PFSK-1 (cell line): ENCODE results near the gene FAM210A.

Source experiments
- FOXP2 ChIP-seq: optimal IDR thresholded peaks from 2 replicates; pipeline ENCODE3; 2011; ENCODE audit warnings: borderline replicate concordance, control low read depth, inconsistent platforms; ENCODE audit not compliant: insufficient read depth; ENCODE audit errors: extremely low read length, extremely low read depth
- POLR2AphosphoS5 ChIP-seq: IDR thresholded peaks from 2 replicates; pipeline ENCODE4 v1.6.1; 2012; ENCODE audit warnings: low read depth, mild to moderate bottlenecking, control low read depth, low read length, moderate library complexity
- SIN3A ChIP-seq: IDR thresholded peaks from 2 replicates; pipeline ENCODE4 v1.6.1; 2012; ENCODE audit warnings: mild to moderate bottlenecking, low read length, moderate library complexity, borderline replicate concordance; ENCODE audit not compliant: insufficient read depth
- TAF1 ChIP-seq: IDR thresholded peaks from 2 replicates; pipeline ENCODE4 v1.6.1; 2012; ENCODE audit warnings: low read length, control low read depth, borderline replicate concordance; ENCODE audit not compliant: insufficient read depth
- TF ChIP-seq, protein P1 (sequence below), 2 experiments: IDR thresholded peaks; 2 replicates each; pipeline versions ENCODE4 v1.6.1 to v1.8.0; 2011 to 2012; ENCODE audit warnings: low read depth in 2 of 2, low read length in 2 of 2, control low read depth in 1 of 2, inconsistent platforms in 1 of 2, mild to moderate bottlenecking in 1 of 2, moderate library complexity in 1 of 2; ENCODE audit not compliant: insufficient read depth in 1 of 2

FAM210A gene

DNA sequence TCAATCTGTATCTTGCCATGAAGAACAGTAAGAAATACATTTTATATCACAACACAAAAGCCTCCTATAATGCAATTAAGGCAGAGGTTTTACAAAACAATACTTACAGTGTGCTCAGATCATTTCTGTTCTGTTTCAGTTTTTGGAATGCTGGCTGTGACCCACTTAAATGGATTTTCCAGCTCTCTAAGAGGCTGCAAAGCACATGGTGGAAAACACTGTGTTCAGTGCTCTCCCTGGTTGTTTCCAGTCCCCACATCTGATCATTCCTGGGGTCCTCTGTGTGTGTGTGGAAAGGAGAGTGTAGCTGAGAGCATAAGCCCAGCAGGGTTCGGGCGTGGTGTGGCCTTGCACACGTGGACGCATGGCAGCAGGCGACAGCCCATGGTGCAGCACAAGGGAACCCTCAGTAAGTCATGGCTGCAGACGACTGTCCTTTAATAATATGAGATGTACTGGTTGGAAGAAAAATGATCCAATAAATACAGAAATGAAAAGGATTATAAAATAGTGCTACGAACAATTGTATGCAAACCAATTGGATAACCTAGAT lies 95.6 kb downstream of the FAM210A start:
- TF ChIP-seq, protein P1, sequence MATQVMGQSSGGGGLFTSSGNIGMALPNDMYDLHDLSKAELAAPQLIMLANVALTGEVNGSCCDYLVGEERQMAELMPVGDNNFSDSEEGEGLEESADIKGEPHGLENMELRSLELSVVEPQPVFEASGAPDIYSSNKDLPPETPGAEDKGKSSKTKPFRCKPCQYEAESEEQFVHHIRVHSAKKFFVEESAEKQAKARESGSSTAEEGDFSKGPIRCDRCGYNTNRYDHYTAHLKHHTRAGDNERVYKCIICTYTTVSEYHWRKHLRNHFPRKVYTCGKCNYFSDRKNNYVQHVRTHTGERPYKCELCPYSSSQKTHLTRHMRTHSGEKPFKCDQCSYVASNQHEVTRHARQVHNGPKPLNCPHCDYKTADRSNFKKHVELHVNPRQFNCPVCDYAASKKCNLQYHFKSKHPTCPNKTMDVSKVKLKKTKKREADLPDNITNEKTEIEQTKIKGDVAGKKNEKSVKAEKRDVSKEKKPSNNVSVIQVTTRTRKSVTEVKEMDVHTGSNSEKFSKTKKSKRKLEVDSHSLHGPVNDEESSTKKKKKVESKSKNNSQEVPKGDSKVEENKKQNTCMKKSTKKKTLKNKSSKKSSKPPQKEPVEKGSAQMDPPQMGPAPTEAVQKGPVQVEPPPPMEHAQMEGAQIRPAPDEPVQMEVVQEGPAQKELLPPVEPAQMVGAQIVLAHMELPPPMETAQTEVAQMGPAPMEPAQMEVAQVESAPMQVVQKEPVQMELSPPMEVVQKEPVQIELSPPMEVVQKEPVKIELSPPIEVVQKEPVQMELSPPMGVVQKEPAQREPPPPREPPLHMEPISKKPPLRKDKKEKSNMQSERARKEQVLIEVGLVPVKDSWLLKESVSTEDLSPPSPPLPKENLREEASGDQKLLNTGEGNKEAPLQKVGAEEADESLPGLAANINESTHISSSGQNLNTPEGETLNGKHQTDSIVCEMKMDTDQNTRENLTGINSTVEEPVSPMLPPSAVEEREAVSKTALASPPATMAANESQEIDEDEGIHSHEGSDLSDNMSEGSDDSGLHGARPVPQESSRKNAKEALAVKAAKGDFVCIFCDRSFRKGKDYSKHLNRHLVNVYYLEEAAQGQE (IDR thresholded peaks at IDR 0.05; ENCODE audit: insufficient read depth in 1 of 2, low read depth in 2 of 2, low read length in 2 of 2), result no peak
- no peak for TF ChIP-seq TAF1
- no peak for TF ChIP-seq SIN3A
- no peak for TF ChIP-seq FOXP2
- no peak for TF ChIP-seq POLR2AphosphoS5

- no peak for TF ChIP-seq TAF1
- no peak for TF ChIP-seq FOXP2
- no peak for TF ChIP-seq SIN3A
- TF ChIP-seq POLR2AphosphoS5, result no peak
- TF ChIP-seq, protein P1 (IDR thresholded peaks at IDR 0.05; ENCODE audit: insufficient read depth in 1 of 2, low read depth in 2 of 2, low read length in 2 of 2), result no peak
Measured at GRCh38 chr18:13629841-13630715, 96.3 kb downstream of the FAM210A start.

GRCh38 chr18:13628211-13628610 lies 98.1 kb downstream of the FAM210A start:
- TF ChIP-seq, protein P1 (IDR thresholded peaks at IDR 0.05; ENCODE audit: insufficient read depth in 1 of 2, low read depth in 2 of 2, low read length in 2 of 2), result no peak
- no peak for TF ChIP-seq FOXP2
- no peak for TF ChIP-seq SIN3A
- no peak for TF ChIP-seq TAF1
- TF ChIP-seq POLR2AphosphoS5, result no peak

GRCh38 chr18:13627639-13628038 lies 98.7 kb downstream of the FAM210A start:
- no peak for TF ChIP-seq TAF1
- no peak for TF ChIP-seq SIN3A
- TF ChIP-seq FOXP2, result no peak

GRCh38 chr18:13626544-13626908 lies 99.8 kb downstream of the FAM210A start:
- TF ChIP-seq TAF1, result no peak
- TF ChIP-seq, protein P1 (IDR thresholded peaks at IDR 0.05; ENCODE audit: insufficient read depth in 1 of 2, low read depth in 2 of 2, low read length in 2 of 2), result no peak
- TF ChIP-seq FOXP2, result no peak
- TF ChIP-seq POLR2AphosphoS5, result no peak
- TF ChIP-seq SIN3A, result no peak
